Natural killer cell (primary cell): Measurements from ENCODE around the gene SMC5. TPM values are rescaled to one million over a fixed set of nuclear protein-coding genes. Genes with fewer than 3 reads are reported as not detected.
A peak's percentile ranks its signal among the peaks of the same experiment; 100 is the strongest.

Experiments used
- ATAC-seq, 3 donors: fragments of 150-1000 bp in 2 of 3; fragments of 200-7000 bp in 1 of 3; cut with Tn5 transposase; 1 replicate in 1 of 3; 2 replicates in 2 of 3; pipeline ENCODE4 v1.10.0; 2021; ENCODE audit warnings: mild to moderate bottlenecking in 2 of 3, moderate library complexity in 2 of 3
- DNase-seq, 2 donors: peaks; one replicate each; pipeline versions ENCODE4 v3.0.0 to v3.0.0-alpha.2; 2013 to 2021; ENCODE audit warnings: mixed read lengths in 1 of 2
- H3K27ac ChIP-seq: one replicate; pipeline ENCODE4 v1.5.1; 2013; ENCODE audit warnings: mild to moderate bottlenecking, low read length
- H3K27me3 ChIP-seq: one replicate; pipeline ENCODE4 v1.6.1; 2013; ENCODE audit warnings: low read length; ENCODE audit not compliant: control insufficient read depth, insufficient read depth
- H3K36me3 ChIP-seq: one replicate; pipeline ENCODE4 v1.6.1; 2013; ENCODE audit warnings: low read length; ENCODE audit not compliant: control insufficient read depth, insufficient read depth
- H3K4me1 ChIP-seq: one replicate; pipeline ENCODE4 v1.6.1; 2013; ENCODE audit warnings: low read length; ENCODE audit not compliant: control insufficient read depth, insufficient read depth
- H3K4me3 ChIP-seq: one replicate; pipeline ENCODE4 v1.5.1; 2013; ENCODE audit warnings: low read length
- H3K9me3 ChIP-seq: one replicate; pipeline ENCODE4 v1.6.1; 2013; ENCODE audit warnings: low read length; ENCODE audit not compliant: control insufficient read depth, insufficient read depth
- H3K27ac Mint-ChIP-seq, 2 donors: one replicate each; pipeline ENCODE4 v1.8.0; 2022; ENCODE audit warnings: mild to moderate bottlenecking in 2 of 2, mixed read lengths in 2 of 2, moderate library complexity in 1 of 2
- H3K27me3 Mint-ChIP-seq, 2 donors: one replicate each; pipeline ENCODE4 v1.8.0; 2022; ENCODE audit warnings: low read depth in 2 of 2, mixed read lengths in 2 of 2
- H3K36me3 Mint-ChIP-seq: one replicate; pipeline ENCODE4 v1.8.0; 2022; ENCODE audit warnings: mixed read lengths
- H3K4me1 Mint-ChIP-seq, 2 donors: one replicate each; pipeline ENCODE4 v1.8.0; 2022; ENCODE audit warnings: mixed read lengths in 2 of 2
- H3K4me3 Mint-ChIP-seq: one replicate; pipeline ENCODE4 v1.8.0; 2022; ENCODE audit warnings: mild to moderate bottlenecking, moderate library complexity, mixed read lengths
- H3K9me3 Mint-ChIP-seq, 2 donors: one replicate each; pipeline ENCODE4 v1.8.0; 2022; ENCODE audit warnings: mixed read lengths in 2 of 2
- whole genome bisulfite sequencing: methylation state at CpG from one replicate; pipeline ENCODE4 v1.1.7; 2013; ENCODE audit warnings: missing lambda C conversion rate; ENCODE audit not compliant: insufficient coverage; 5-methylcytosine and 5-hydroxymethylcytosine counted together
- intact Hi-C: fragments of 100-400 bp; cut with micrococcal nuclease; formaldehyde crosslinking; loops from one replicate; pipeline ENCODE4 v1.14.2; 2022
- total RNA-seq, 4 donors: library from RNA; stranded (reverse); fragments of 120-200 nt in 1 of 4; gene quantifications; one replicate each; pipeline versions ENCODE4 v1.2.3 to v1.2.4, GENCODE V29; 2013 to 2022
- TF ChIP-seq, protein P1 (sequence below): fragments of 200-600 bp; IDR thresholded peaks from one replicate; pipeline ENCODE4 v1.8.0; 2022; ENCODE audit warnings: antibody characterized with exemption

The SMC5 gene
- total RNA-seq, 3 donors from 2014 or later (not counting 1 experiment from before 2014, with no cell fraction given): 35.0 to 41.0 (median 40.9) TPM

- H3K9me3 Mint-ChIP-seq: no peaks in the 10 kb centered on the region
- no CpG with 5 or more reads among the region's 1 CpG for WGBS
Observed at GRCh38 chr9:70340572-70340971, 81.8 kb downstream of the SMC5 start.

DNA sequence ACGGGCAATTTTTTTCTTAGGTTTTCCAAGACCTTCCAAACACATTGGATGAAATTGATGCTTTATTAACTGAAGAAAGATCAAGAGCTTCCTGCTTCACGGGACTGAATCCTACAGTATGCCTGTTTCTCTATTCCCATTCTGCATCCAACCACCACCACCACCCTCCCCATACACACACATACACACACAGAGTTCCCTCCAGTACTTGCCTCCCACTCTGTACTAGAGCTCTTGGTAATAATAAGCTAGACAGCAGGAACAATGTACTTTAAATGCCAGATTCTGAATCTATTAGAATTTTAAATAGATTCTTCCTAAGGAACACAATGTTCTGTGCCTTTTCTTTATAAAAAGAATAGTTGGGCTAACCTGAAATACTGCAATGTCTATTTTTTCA is 88.3 kb downstream of the SMC5 start:
- WGBS: 100% methylated on average over 1 of the region's 2 CpGs
- peaks cover 31% of the 10 kb centered on the region for H3K36me3 ChIP-seq
- H3K36me3 Mint-ChIP-seq: peaks cover 21% of the 10 kb centered on the region
- ATAC-seq (no peak), DNase-seq (no peak)
- no peaks in the 10 kb centered on the region for H3K9me3 ChIP-seq
- no peaks in the 10 kb centered on the region for H3K27me3 Mint-ChIP-seq
- H3K4me1 Mint-ChIP-seq: no peaks in the 10 kb centered on the region
- H3K4me3 Mint-ChIP-seq: no peak overlapping the region
- H3K9me3 Mint-ChIP-seq: no peaks in the 10 kb centered on the region
- H3K27ac Mint-ChIP-seq: peak overlapping the region in 1 of 2 donors; percentile 1
- no peak overlapping the region for H3K4me3 ChIP-seq
- H3K4me1 ChIP-seq: no peaks in the 10 kb centered on the region
- TF ChIP-seq, protein P1, sequence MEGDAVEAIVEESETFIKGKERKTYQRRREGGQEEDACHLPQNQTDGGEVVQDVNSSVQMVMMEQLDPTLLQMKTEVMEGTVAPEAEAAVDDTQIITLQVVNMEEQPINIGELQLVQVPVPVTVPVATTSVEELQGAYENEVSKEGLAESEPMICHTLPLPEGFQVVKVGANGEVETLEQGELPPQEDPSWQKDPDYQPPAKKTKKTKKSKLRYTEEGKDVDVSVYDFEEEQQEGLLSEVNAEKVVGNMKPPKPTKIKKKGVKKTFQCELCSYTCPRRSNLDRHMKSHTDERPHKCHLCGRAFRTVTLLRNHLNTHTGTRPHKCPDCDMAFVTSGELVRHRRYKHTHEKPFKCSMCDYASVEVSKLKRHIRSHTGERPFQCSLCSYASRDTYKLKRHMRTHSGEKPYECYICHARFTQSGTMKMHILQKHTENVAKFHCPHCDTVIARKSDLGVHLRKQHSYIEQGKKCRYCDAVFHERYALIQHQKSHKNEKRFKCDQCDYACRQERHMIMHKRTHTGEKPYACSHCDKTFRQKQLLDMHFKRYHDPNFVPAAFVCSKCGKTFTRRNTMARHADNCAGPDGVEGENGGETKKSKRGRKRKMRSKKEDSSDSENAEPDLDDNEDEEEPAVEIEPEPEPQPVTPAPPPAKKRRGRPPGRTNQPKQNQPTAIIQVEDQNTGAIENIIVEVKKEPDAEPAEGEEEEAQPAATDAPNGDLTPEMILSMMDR: no peak
- H3K27ac ChIP-seq: no peak overlapping the region
- H3K27me3 ChIP-seq: no peaks in the 10 kb centered on the region
- intact Hi-C loops: no loop called here

More at GRCh38 chr9:70340572-70340971, 81.8 kb downstream of the SMC5 start:
- ATAC-seq (no peak), DNase-seq (peak in 1 of 2 donors; percentile 47)
- Mint-ChIP-seq H3K4me1 (peaks cover 0 to 10% of the 10 kb centered on the region in 2 donors), H3K27me3 (no peaks in the 10 kb centered on the region), H3K4me3 (no peak overlapping the region), H3K36me3 (no peaks in the 10 kb centered on the region), H3K27ac (no peak overlapping the region)
- Histone ChIP-seq H3K27me3 (no peaks in the 10 kb centered on the region), H3K36me3 (no peaks in the 10 kb centered on the region), H3K9me3 (no peaks in the 10 kb centered on the region), H3K27ac (no peak overlapping the region), H3K4me1 (no peaks in the 10 kb centered on the region), H3K4me3 (no peak overlapping the region)
- TF ChIP-seq, protein P1: peak; percentile 72
- intact Hi-C loops: loop anchor here (1.0 to 5.0 kb wide), 3 partner anchors 72 to 262 kb away; partner anchors contain the start of gene KLF9

- Histone ChIP-seq H3K27me3 (no peaks in the 10 kb centered on the region), H3K4me1 (no peaks in the 10 kb centered on the region), H3K27ac (no peak overlapping the region), H3K36me3 (peaks cover 22% of the 10 kb centered on the region), H3K4me3 (no peak overlapping the region), H3K9me3 (no peaks in the 10 kb centered on the region)
- Mint-ChIP-seq H3K4me1 (peaks cover 5% of the 10 kb centered on the region in 2 donors), H3K36me3 (peaks cover 12% of the 10 kb centered on the region), H3K9me3 (no peaks in the 10 kb centered on the region), H3K27me3 (no peaks in the 10 kb centered on the region), H3K27ac (no peak overlapping the region), H3K4me3 (no peak overlapping the region)
- DNase-seq (no peak), ATAC-seq (no peak)
- TF ChIP-seq, protein P1: no peak
- WGBS: 100% methylated on average over 1 of the region's 1 CpG
- intact Hi-C loops: loop anchor here (5.0 kb wide), 1 partner anchor 40 kb away; no protein-coding TSS in a partner anchor
Observed at GRCh38 chr9:70352356-70352755, 93.6 kb downstream of the SMC5 start.

DNA sequence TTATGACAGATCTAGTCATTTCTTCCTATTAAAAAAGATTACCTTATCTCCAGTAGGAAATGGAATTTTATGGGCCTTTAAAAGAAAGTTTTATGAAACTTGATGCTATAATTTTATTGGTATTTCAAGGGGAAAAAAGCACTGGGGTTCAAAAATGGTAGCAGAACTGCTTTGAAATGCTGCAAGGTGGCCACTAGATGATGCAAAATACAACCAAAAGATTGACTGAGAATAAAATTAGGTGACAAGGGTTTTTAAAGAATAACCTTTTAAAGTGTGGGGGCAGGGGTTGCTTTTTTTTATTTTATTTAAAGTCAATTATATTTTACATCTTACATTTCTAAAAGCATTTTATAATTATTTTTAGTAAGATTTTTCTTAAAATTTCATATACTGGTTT is 94.0 kb downstream of the SMC5 start:
- TF ChIP-seq, protein P1: peak; percentile 58

More for the DNA sequence above, 94.0 kb downstream of the SMC5 start:
- H3K4me3 ChIP-seq: no peak overlapping the region
- no peak for ATAC-seq
- peaks cover 5% of the 10 kb centered on the region in 2 donors for H3K4me1 Mint-ChIP-seq
- no peak overlapping the region for H3K27ac Mint-ChIP-seq
- peak in 1 of 2 donors; percentile 54 for DNase-seq
- no peak overlapping the region for H3K27ac ChIP-seq
- H3K36me3 ChIP-seq: peaks cover 20% of the 10 kb centered on the region
- no peaks in the 10 kb centered on the region for H3K4me1 ChIP-seq
- no peaks in the 10 kb centered on the region for H3K9me3 Mint-ChIP-seq
- H3K9me3 ChIP-seq: no peaks in the 10 kb centered on the region
- H3K4me3 Mint-ChIP-seq: no peak overlapping the region
- H3K36me3 Mint-ChIP-seq: peaks cover 8% of the 10 kb centered on the region
- intact Hi-C loops: loop anchor here (5.0 kb wide), 1 partner anchor 39 kb away; no protein-coding TSS in a partner anchor
- no peaks in the 10 kb centered on the region for H3K27me3 Mint-ChIP-seq
- H3K27me3 ChIP-seq: no peaks in the 10 kb centered on the region
